Brain microvascular endothelial cell (primary cell): ENCODE data around the gene TMX4.

Source experiments
- DNase-seq: peaks from one replicate; pipeline ENCODE4 v3.0.0-alpha.2; 2020
- H3K27ac ChIP-seq: fragments of 250-450 bp; sonication (Bioruptor Pico); 2 replicates; pipeline ENCODE4 v1.5.1; 2020; ENCODE audit warnings: mild to moderate bottlenecking, moderate library complexity
- H3K27me3 ChIP-seq: fragments of 250-450 bp; sonication (Bioruptor Pico); replicated peaks from 2 replicates; pipeline ENCODE4 v1.5.1; 2020; ENCODE audit warnings: mild to moderate bottlenecking
- H3K36me3 ChIP-seq: fragments of 250-450 bp; sonication (Bioruptor Pico); replicated peaks from 2 replicates; pipeline ENCODE4 v1.5.1; 2020; ENCODE audit warnings: mild to moderate bottlenecking
- H3K4me3 ChIP-seq: 2 replicates; pipeline ENCODE4 v1.5.1; 2011; ENCODE audit warnings: low read depth, mild to moderate bottlenecking, control low read depth, low read length, moderate library complexity
- in situ Hi-C: cut with HindIII; loops from 2 replicates; pipeline ENCODE4 v1.10.0; 2017; ENCODE audit warnings: low sequenced_read_pairs, low pct_ligation_motif_present
- TF ChIP-seq, protein P1 (sequence below): IDR thresholded peaks from 2 replicates; pipeline ENCODE4 v1.5.1; 2011; ENCODE audit warnings: low read depth, mild to moderate bottlenecking, moderate library complexity, low read length, control low read depth, inconsistent platforms; ENCODE audit errors: missing control alignments

TMX4 gene

DNA sequence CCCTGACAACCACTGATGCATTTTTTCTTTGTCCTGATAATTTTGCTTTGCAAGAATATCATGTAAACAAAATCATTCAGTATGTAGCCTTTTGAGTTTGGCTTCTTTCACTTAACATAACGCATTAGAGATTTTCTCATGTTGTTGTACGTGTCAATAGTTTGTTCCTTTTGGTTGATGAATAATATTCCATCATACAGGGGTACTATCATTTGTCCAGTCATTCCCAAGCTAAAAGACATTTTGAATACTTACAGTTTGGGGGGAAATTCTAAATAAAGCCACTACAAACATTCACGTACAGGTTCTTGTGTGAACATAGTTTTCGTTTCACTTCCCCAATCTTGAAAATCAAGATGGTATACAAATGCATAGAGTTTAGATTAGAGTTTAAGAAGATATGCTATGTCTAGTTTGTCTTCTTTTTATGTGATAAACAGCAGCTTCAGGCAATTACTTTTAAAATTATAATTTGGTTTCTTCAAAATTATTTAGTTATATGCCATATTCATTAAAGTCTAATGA lies 84.5 kb downstream of the TMX4 start:
- Histone ChIP-seq H3K36me3 (no peaks in the 10 kb centered on the region), H3K27me3 (no peaks in the 10 kb centered on the region), H3K27ac (no peak overlapping the region), H3K4me3 (no peak overlapping the region)
- in situ Hi-C loops, result no loop called here
- TF ChIP-seq, protein P1, sequence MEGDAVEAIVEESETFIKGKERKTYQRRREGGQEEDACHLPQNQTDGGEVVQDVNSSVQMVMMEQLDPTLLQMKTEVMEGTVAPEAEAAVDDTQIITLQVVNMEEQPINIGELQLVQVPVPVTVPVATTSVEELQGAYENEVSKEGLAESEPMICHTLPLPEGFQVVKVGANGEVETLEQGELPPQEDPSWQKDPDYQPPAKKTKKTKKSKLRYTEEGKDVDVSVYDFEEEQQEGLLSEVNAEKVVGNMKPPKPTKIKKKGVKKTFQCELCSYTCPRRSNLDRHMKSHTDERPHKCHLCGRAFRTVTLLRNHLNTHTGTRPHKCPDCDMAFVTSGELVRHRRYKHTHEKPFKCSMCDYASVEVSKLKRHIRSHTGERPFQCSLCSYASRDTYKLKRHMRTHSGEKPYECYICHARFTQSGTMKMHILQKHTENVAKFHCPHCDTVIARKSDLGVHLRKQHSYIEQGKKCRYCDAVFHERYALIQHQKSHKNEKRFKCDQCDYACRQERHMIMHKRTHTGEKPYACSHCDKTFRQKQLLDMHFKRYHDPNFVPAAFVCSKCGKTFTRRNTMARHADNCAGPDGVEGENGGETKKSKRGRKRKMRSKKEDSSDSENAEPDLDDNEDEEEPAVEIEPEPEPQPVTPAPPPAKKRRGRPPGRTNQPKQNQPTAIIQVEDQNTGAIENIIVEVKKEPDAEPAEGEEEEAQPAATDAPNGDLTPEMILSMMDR, result no peak
- no peak for DNase-seq

GRCh38 chr20:7933346-7933745 lies 86.2 kb downstream of the TMX4 start:
- Histone ChIP-seq H3K27me3 (no peaks in the 10 kb centered on the region), H3K27ac (no peak overlapping the region), H3K36me3 (no peaks in the 10 kb centered on the region), H3K4me3 (no peak overlapping the region)
- TF ChIP-seq, protein P1, result no peak
- DNase-seq, result no peak
- in situ Hi-C loops, result no loop called here

- H3K27me3 ChIP-seq, result no peaks in the 10 kb centered on the region
- no peak overlapping the region for H3K27ac ChIP-seq
- TF ChIP-seq, protein P1, result no peak
- H3K36me3 ChIP-seq, result no peaks in the 10 kb centered on the region
- no peak for DNase-seq
- H3K4me3 ChIP-seq, result no peak overlapping the region
- in situ Hi-C loops, result no loop called here
Measured at GRCh38 chr20:7930343-7930742, 89.2 kb downstream of the TMX4 start.
